ENCODE results near the gene SNRNP48.
A peak's percentile ranks its signal among the peaks of the same experiment; 100 is the strongest.

The SNRNP48 gene, protein sequence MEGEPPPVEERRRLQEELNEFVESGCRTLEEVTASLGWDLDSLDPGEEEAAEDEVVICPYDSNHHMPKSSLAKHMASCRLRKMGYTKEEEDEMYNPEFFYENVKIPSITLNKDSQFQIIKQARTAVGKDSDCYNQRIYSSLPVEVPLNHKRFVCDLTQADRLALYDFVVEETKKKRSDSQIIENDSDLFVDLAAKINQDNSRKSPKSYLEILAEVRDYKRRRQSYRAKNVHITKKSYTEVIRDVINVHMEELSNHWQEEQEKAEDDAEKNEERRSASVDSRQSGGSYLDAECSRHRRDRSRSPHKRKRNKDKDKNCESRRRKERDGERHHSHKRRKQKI

DNA sequence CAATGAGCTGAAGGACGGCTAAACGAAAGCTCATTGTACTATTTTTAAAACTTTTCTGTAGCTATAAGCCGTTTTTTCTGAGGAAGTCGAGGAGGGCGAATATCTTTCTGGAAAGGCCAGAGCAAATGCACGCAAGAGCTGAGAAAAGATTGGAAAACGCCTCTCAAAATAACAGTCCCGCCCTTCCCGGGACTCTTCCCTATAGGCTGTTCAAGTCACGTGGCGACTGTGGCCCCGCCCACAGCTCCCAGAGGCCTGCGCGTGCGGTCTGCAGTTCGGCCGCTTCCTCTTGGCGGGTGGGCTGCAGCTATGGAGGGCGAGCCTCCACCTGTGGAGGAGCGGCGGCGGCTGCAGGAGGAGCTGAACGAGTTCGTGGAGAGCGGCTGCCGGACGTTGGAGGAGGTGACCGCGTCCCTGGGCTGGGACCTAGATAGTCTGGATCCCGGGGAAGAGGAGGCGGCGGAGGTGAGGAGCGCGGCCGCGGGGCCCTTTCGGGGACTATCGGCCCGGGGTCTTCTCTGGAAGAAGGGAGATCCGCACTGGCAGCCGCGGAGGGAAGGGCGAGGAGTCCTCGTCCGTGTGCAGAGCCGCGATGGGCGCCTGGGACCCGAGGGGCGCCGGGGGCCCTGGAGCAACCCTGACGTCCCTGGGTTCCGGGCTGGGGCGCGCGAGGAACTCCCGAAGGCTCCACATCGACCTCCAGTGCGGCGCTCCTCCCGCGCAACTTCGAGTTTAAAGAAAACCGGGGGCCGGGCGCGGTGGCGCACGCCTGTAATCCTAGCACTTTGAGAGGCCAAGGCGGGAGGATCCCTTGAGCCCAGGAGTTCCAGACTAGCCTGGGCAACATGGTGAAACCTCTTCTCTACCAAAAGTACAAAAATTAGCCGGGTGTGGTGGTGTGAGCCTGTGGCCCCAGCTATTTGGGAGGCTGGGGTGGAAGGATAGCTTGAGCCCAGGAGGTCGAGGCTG lies at the start of gene SNRNP48:
SNRNP48 (plus strand) TSS at position 250 of the 969 bp plus-strand sequence; CDS start at position 310, 60 bp downstream.
- CTCF ChIA-PET, result interaction anchor here (0.7 to 1.4 kb wide), 7 partner anchors 11 to 315 kb away, joined by 3 to 5 read pairs (median 3); no protein-coding TSS in a partner anchor
- POLR2A ChIA-PET, result interaction anchor here (0.6 kb wide), 1 partner anchor 512 kb away, joined by 3 read pairs; the partner anchor contains the start of gene EEF1E1
- peak; percentile 94 for DNase-seq (ENCODE audit: extremely low spot score)
- TF ChIP-seq, protein P1, sequence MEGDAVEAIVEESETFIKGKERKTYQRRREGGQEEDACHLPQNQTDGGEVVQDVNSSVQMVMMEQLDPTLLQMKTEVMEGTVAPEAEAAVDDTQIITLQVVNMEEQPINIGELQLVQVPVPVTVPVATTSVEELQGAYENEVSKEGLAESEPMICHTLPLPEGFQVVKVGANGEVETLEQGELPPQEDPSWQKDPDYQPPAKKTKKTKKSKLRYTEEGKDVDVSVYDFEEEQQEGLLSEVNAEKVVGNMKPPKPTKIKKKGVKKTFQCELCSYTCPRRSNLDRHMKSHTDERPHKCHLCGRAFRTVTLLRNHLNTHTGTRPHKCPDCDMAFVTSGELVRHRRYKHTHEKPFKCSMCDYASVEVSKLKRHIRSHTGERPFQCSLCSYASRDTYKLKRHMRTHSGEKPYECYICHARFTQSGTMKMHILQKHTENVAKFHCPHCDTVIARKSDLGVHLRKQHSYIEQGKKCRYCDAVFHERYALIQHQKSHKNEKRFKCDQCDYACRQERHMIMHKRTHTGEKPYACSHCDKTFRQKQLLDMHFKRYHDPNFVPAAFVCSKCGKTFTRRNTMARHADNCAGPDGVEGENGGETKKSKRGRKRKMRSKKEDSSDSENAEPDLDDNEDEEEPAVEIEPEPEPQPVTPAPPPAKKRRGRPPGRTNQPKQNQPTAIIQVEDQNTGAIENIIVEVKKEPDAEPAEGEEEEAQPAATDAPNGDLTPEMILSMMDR (IDR thresholded peaks at IDR 0.05; ENCODE audit: control extremely low read depth, extremely low read depth, low read depth, missing control alignments), result no peak

DNA sequence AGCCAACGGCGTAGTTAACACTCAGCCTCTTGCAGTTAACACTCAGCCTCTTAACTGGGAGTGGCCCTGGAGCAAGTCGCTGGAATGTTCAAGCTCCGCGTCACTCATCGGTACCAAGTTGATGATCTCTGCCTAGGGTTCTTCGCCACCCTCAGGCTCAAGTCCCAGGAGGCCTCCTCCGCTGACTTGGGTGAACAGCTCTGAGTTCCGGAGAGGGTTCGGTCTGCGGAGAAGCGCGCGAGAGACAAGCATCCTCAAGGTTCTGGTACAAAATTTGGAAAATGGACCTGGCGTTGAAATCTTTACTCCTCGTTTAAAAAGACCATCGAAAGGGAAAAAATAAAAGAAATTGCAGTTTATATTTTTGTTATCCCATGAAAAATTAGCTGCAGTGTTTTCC lies 49.4 kb upstream of the SNRNP48 start:
- POLR2A ChIA-PET, result no interaction called here
- no peak for DNase-seq (ENCODE audit: extremely low spot score)
- TF ChIP-seq, protein P1 (IDR thresholded peaks at IDR 0.05; ENCODE audit: control extremely low read depth, extremely low read depth, low read depth, missing control alignments), result no peak
- CTCF ChIA-PET, result no interaction called here

DNA sequence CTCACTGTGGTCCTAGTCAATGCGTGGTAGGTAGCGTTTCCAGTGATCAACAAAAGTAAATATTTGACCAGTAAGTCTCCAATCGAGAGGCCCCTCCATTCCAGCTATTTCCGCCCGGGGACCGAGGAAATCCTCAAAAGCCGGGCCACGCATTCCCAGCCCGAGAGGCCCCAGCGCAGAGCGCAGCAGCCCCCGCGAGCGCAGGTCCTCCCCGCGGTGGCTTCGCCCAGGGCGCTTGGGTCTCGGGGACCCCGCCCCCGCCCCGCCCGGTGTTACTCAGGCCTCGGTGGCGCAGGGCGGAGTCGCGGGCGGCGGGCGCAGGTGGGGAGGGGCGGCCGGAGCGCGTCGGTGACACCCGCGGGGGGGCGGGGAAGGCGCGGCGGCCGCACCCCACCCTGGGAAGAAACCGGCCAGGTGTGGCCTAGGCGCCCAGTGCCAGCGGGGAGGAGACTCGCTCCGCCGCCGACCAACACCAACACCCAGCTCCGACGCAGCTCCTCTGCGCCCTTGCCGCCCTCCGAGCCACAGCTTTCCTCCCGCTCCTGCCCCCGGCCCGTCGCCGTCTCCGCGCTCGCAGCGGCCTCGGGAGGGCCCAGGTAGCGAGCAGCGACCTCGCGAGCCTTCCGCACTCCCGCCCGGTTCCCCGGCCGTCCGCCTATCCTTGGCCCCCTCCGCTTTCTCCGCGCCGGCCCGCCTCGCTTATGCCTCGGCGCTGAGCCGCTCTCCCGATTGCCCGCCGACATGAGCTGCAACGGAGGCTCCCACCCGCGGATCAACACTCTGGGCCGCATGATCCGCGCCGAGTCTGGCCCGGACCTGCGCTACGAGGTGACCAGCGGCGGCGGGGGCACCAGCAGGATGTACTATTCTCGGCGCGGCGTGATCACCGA lies 48.6 kb upstream of the SNRNP48 start, which contains the start of gene DSP:
DSP (plus strand) TSS at position 497 of the 890 bp plus-strand sequence; CDS start at position 742, 245 bp downstream.
- POLR2A ChIA-PET, result no interaction called here
- DNase-seq (ENCODE audit: extremely low spot score), result peak; percentile 42
- TF ChIP-seq, protein P1 (IDR thresholded peaks at IDR 0.05; ENCODE audit: control extremely low read depth, extremely low read depth, low read depth, missing control alignments), result no peak
- CTCF ChIA-PET, result no interaction called here

DNA sequence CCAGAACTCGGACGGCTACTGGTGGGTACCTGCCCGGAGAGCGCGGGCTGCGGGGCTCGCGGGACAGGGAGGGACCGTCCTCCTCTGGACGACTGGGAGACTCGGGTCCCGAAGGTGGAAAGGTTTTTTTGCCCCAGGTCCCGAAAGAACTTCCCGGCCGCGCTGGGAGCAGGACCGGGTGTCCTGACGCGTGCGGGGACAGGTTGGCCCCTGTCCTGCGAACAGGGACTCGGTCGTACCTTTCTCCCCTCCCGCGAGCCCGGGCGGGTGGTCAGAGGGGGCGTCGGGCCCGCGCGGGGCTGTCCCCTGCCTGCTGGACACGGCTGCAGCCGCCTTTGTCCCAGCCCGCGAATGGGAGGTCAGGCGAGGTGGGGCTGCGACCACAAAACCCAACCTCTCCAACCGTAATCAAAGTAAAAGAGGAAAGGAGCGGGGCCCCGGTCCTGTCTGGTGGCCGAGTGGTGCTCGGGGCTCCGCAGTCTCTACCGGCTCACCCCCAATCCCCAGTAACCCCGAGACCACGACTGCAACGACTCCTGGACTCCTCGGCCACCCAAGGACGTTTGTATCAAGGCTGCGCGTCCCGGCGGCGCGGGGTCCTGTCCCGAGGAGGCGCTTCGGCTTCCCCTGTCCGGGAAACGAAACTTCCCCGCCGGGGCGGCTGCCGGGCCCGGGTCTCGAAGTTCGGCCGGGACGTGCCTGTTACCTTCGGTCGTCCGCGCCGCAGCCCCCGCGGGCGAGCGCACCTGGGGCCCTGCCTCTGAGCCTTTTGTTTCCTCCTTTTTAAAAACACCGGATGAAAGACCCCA lies 47.7 kb upstream of the SNRNP48 start:
- peak; percentile 32 for DNase-seq (ENCODE audit: extremely low spot score)
- CTCF ChIA-PET, result no interaction called here
- TF ChIP-seq, protein P1 (IDR thresholded peaks at IDR 0.05; ENCODE audit: control extremely low read depth, extremely low read depth, low read depth, missing control alignments), result no peak
- POLR2A ChIA-PET, result no interaction called here

DNA sequence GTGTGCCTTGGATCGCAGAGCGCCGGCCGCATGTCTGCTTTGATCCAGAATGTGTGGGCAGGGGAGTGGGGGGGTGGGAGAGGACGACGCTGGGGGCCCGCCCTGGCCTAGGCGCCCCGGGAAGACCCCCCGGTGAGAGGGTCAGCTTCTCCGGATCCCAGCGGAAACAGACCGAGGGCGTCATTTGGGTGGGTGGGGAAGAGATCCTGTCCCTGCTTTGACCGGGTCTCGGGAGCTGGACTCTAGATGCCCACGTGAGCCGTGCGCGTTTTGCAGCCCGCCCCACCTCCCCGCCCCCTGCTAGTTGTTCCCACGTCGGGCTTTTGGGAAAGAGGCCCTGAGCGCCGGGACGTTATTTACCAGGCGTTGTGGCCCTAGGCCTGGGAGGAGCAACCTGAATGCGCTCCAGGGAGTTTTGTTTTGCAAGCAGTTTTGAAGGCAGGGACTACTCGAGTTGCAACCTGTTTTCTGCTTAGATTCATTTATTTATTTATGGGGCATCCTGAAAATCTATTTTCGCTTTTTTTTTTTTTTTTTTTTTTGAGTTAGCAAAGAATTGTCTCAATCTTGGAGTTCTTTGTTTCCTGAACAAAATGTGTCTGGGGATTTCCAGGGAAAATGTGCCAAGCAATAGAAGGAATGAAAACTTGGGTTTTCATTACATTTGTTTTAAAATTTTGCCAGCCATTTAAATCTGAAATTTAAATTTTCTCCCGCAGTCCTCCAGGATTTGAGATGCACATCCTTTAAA lies 46.9 kb upstream of the SNRNP48 start:
- TF ChIP-seq, protein P1 (IDR thresholded peaks at IDR 0.05; ENCODE audit: control extremely low read depth, extremely low read depth, low read depth, missing control alignments), result no peak
- ChIA-PET POLR2A (no interaction called here), CTCF (no interaction called here)
- DNase-seq (ENCODE audit: extremely low spot score), result peak; percentile 20
